Right atrium auricular region (tissue), 2 donors: Measurements from ENCODE around the gene ALDH9A1. TPM values are rescaled to one million over a fixed set of nuclear protein-coding genes. Genes with fewer than 3 reads are reported as not detected.
A peak's percentile ranks its signal among the peaks of the same experiment; 100 is the strongest.

Experiments
- DNase-seq: peaks from one replicate; pipeline ENCODE4 v3.0.0-alpha.2; 2019; ENCODE audit warnings: low spot score
- H3K27ac ChIP-seq, 2 donors: fragments of 200-600 bp; sonication (generic); 1 replicate in 1 of 2; 2 replicates in 1 of 2; pipeline ENCODE4 v1.5.1; 2016 to 2019
- H3K27me3 ChIP-seq, 2 donors: fragments of 200-600 bp; sonication (generic); one replicate each; pipeline versions ENCODE4 v1.5.1 to v1.6.0; 2017 to 2019
- H3K36me3 ChIP-seq: fragments of 200-600 bp; sonication (generic); one replicate; pipeline ENCODE4 v1.5.1; 2016
- H3K4me1 ChIP-seq, 2 donors: fragments of 200-600 bp; sonication (generic); one replicate each; pipeline versions ENCODE4 v1.5.1 to v1.6.0; 2017 to 2019
- H3K4me3 ChIP-seq, 2 donors: fragments of 200-600 bp; sonication (generic); 1 replicate in 1 of 2; 2 replicates in 1 of 2; pipeline ENCODE4 v1.5.1; 2017 to 2019; ENCODE audit warnings: mild to moderate bottlenecking in 1 of 2, moderate library complexity in 1 of 2
- H3K9me3 ChIP-seq, 2 donors: fragments of 200-600 bp; sonication (generic); one replicate each; pipeline ENCODE4 v1.5.1; 2019
- CTCF ChIP-seq, 2 donors: fragments of 200-600 bp; sonication (generic); IDR thresholded peaks; one replicate each; pipeline ENCODE4 v1.5.1; 2019; ENCODE audit warnings: antibody characterized with exemption in 2 of 2
- total RNA-seq, 2 donors: library from RNA; depleted of rRNA; stranded (reverse); fragments of >200 nt; gene quantifications; one replicate each; pipeline ENCODE4 v1.1.0, GENCODE V29; 2016

Gene ALDH9A1
- total RNA-seq, 2 donors from 2014 or later: 55.0 to 66.2 TPM

GRCh38 chr1:165696625-165697100 lies 1.7 kb downstream of the ALDH9A1 start:
- peak overlapping the region; percentile 27 to 35 for H3K27ac ChIP-seq
- TF ChIP-seq CTCF (IDR thresholded peaks at IDR 0.05): no peak

GRCh38 chr1:165695031-165695430 lies 3.3 kb downstream of the ALDH9A1 start:
- no peak overlapping the region for H3K27ac ChIP-seq
- H3K4me3 ChIP-seq: no peak overlapping the region
- no peak for TF ChIP-seq CTCF (IDR thresholded peaks at IDR 0.05)

More at GRCh38 chr1:165696625-165697100, 1.7 kb downstream of the ALDH9A1 start:
- DNase-seq: no peak
- Histone ChIP-seq H3K9me3 (no peaks in the 10 kb centered on the region), H3K4me3 (peak overlapping the region in 1 of 2 donors; percentile 15), H3K36me3 (no peaks in the 10 kb centered on the region), H3K27me3 (no peaks in the 10 kb centered on the region), H3K4me1 (peaks cover 0 to 32% of the 10 kb centered on the region in 2 donors)

GRCh38 chr1:165688046-165688445 lies 10.3 kb downstream of the ALDH9A1 start:
- no peak for DNase-seq
- Histone ChIP-seq H3K4me1 (peaks cover 0 to 4% of the 10 kb centered on the region in 2 donors), H3K27ac (no peak overlapping the region), H3K4me3 (no peak overlapping the region), H3K9me3 (no peaks in the 10 kb centered on the region), H3K27me3 (no peaks in the 10 kb centered on the region), H3K36me3 (peaks cover 8% of the 10 kb centered on the region)
- no peak for TF ChIP-seq CTCF (IDR thresholded peaks at IDR 0.05)

More at GRCh38 chr1:165695031-165695430, 3.3 kb downstream of the ALDH9A1 start:
- no peaks in the 10 kb centered on the region for H3K36me3 ChIP-seq
- H3K27me3 ChIP-seq: no peaks in the 10 kb centered on the region
- H3K4me1 ChIP-seq: peaks cover 0 to 32% of the 10 kb centered on the region in 2 donors
- DNase-seq: no peak
- H3K9me3 ChIP-seq: no peaks in the 10 kb centered on the region

- Histone ChIP-seq H3K27me3 (no peaks in the 10 kb centered on the region), H3K4me3 (no peak overlapping the region), H3K4me1 (peaks cover 0 to 4% of the 10 kb centered on the region in 2 donors), H3K9me3 (no peaks in the 10 kb centered on the region), H3K36me3 (peaks cover 13% of the 10 kb centered on the region), H3K27ac (no peak overlapping the region)
- no peak for DNase-seq
- TF ChIP-seq CTCF (IDR thresholded peaks at IDR 0.05): no peak
Observed at GRCh38 chr1:165686971-165687433, 11.4 kb downstream of the ALDH9A1 start.

- no peak overlapping the region for H3K27ac ChIP-seq
- TF ChIP-seq CTCF (IDR thresholded peaks at IDR 0.05): no peak
- no peaks in the 10 kb centered on the region for H3K27me3 ChIP-seq
Observed at GRCh38 chr1:165686121-165686970, 12.0 kb downstream of the ALDH9A1 start.

More at GRCh38 chr1:165686121-165686970, 12.0 kb downstream of the ALDH9A1 start:
- peaks cover 19% of the 10 kb centered on the region for H3K36me3 ChIP-seq
- no peak overlapping the region for H3K4me3 ChIP-seq
- H3K9me3 ChIP-seq: no peaks in the 10 kb centered on the region
- DNase-seq: no peak
- peaks cover 0 to 4% of the 10 kb centered on the region in 2 donors for H3K4me1 ChIP-seq
